ENCODE data around the gene DNTT. TPM values are rescaled to one million over a fixed set of nuclear protein-coding genes. Genes with fewer than 3 reads are reported as not detected.
A peak's percentile ranks its signal among the peaks of the same experiment; 100 is the strongest.

The DNTT gene
- polyA plus RNA-seq, 4 donors = 0.09 to 0.35 (median 0.24) TPM

GRCh38 chr10:96371356-96371755 is 67.1 kb downstream of the DNTT start:
- no peak for DNase-seq (ENCODE audit: low read depth in 4 of 4, low spot score in 2 of 4)

- no peak for DNase-seq (ENCODE audit: low read depth in 4 of 4, low spot score in 2 of 4)
These were observed 69.8 kb downstream of the DNTT start for GRCh38 chr10:96374004-96374403.

- no peak for DNase-seq (ENCODE audit: low read depth in 4 of 4, low spot score in 2 of 4)
These were observed 70.4 kb downstream of the DNTT start for GRCh38 chr10:96374639-96374984.

- peak; percentile 70 to 87 (median 74) for DNase-seq (ENCODE audit: low read depth in 4 of 4, low spot score in 2 of 4)
These were observed 71.0 kb downstream of the DNTT start for GRCh38 chr10:96374985-96375830.

GRCh38 chr10:96376483-96376882 is 72.2 kb downstream of the DNTT start:
- no peak for DNase-seq (ENCODE audit: low read depth in 4 of 4, low spot score in 2 of 4)

- DNase-seq (ENCODE audit: low read depth in 4 of 4, low spot score in 2 of 4) = no peak
These were observed 73.6 kb downstream of the DNTT start for GRCh38 chr10:96377816-96378294.

- no peak for DNase-seq (ENCODE audit: low read depth in 4 of 4, low spot score in 2 of 4)
These were observed 74.5 kb downstream of the DNTT start for GRCh38 chr10:96378741-96379140.

- DNase-seq (ENCODE audit: low read depth in 4 of 4, low spot score in 2 of 4) = no peak
These were observed 75.5 kb downstream of the DNTT start for GRCh38 chr10:96379758-96380157.

- no peak for DNase-seq (ENCODE audit: low read depth in 4 of 4, low spot score in 2 of 4)
These were observed 76.6 kb downstream of the DNTT start for GRCh38 chr10:96380821-96381220.

- DNase-seq (ENCODE audit: low read depth in 4 of 4, low spot score in 2 of 4) = no peak
These were observed 80.3 kb downstream of the DNTT start for GRCh38 chr10:96384506-96384905.

GRCh38 chr10:96387161-96387560 is 82.9 kb downstream of the DNTT start:
- DNase-seq (ENCODE audit: low read depth in 4 of 4, low spot score in 2 of 4) = no peak

GRCh38 chr10:96387601-96388000 is 83.4 kb downstream of the DNTT start:
- DNase-seq (ENCODE audit: low read depth in 4 of 4, low spot score in 2 of 4) = no peak

Other genes starting within 250 kb of the DNTT start
- gene ZNF518A, start 174.1 kb upstream of the DNTT start, polyA plus RNA-seq (ENCODE audit: insufficient read length in 4 of 4) = 10 to 100 TPM; 30.7 to 61.7 (median 41.7) TPM
- 10 to 100 TPM; 33.4 to 61.8 (median 42.5) TPM for gene BLNK, start 32.9 kb upstream of the DNTT start, polyA plus RNA-seq (ENCODE audit: insufficient read length in 4 of 4)
- not detected for gene OPALIN, start 54.6 kb downstream of the DNTT start, polyA plus RNA-seq (ENCODE audit: insufficient read length in 4 of 4)
- gene TLL2, start 209.5 kb downstream of the DNTT start, polyA plus RNA-seq (ENCODE audit: insufficient read length in 4 of 4) = under 1 TPM; 0.65 to 0.91 (median 0.74) TPM

Data from left renal cortex interstitium (tissue), 4 donors.